ENCODE results near the gene METAP1D. TPM values are rescaled to one million over a fixed set of nuclear protein-coding genes. Genes with fewer than 3 reads are reported as not detected.
A peak's percentile ranks its signal among the peaks of the same experiment; 100 is the strongest.

Gene METAP1D
- total RNA-seq, 1 experiment from 2014 or later: 5.2 TPM

DNA sequence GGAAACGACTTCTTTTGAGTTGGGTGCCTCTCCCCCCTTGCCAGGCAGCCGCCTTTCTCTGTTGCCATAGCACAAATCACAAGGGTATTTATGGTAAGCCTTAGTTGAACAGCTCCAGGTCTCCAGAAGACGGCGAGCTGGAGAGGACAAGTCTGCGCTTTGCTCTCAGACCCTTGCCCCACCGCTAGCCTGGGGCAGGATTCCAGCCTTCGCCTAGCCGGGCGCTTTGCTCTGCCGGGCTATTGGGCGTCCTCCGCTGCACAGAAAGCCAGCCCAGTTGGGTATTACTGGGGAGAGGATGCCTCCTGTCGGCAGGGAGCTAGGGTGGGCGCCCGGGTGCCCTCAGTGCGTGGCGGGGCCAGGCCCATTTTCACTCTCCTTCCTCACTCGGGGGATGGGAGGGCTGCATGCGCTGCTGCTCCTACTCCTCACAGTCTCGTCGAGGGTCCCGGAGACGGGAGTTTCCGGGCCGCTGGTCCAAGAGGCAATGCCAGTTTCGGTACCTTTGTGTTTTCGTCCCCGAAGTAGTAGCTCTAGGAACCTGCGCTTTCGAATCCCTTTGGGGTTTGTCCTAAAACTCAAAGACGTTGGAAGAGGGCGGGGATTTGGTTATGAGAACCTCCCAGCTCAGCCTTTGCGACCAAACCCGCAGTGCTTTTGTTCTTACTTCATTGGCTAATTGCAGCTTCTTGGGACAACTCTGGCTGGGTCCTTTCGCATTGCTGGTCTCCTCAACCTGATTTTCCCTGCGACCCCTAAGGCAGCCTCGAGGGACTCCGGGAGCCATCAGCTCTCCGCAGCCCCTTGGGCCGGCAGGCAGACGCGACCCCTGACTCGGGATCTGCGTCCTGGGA, 106.6 kb downstream of the METAP1D start:
- Histone ChIP-seq H3K23me2 (ENCODE audit: insufficient read length, low read depth, low read length, poor library complexity, severe bottlenecking) (peaks cover 20% of the 10 kb centered on the region), H3K79me1 (ENCODE audit: insufficient read depth, low read depth, low read length, poor library complexity, severe bottlenecking) (no peaks in the 10 kb centered on the region), H2BK120ac (ENCODE audit: low read depth, low read length, poor library complexity, severe bottlenecking) (no peak overlapping the region), H3K18ac (ENCODE audit: insufficient read length, low read depth, low read length) (peak overlapping the region; percentile 12), H4K8ac (replicated peaks; ENCODE audit: insufficient read length, low read depth, low read length) (no peak overlapping the region), H3K14ac (ENCODE audit: insufficient read depth, low read length) (no peak overlapping the region), H3K9ac (ENCODE audit: extremely low read depth, insufficient read length, low read length) (no peak overlapping the region), H3K27ac (ENCODE audit: insufficient read length, low read depth, low read length) (no peak overlapping the region), H2AK5ac (ENCODE audit: insufficient read length, low read length) (no peak overlapping the region), H3K79me2 (ENCODE audit: insufficient read depth, low read length) (no peaks in the 10 kb centered on the region), H2BK15ac (ENCODE audit: low read depth, low read length) (no peak overlapping the region), H2BK5ac (ENCODE audit: insufficient read length, low read length) (no peak overlapping the region), H3K4ac (ENCODE audit: low read depth, low read length) (no peak overlapping the region), H3K56ac (ENCODE audit: insufficient read length, low read depth, low read length) (no peak overlapping the region), H3K4me2 (ENCODE audit: insufficient read depth, insufficient read length, low read length) (peak overlapping the region; percentile 45), H2AFZ (ENCODE audit: low read length) (peak overlapping the region; percentile 9), H3K27me3 (ENCODE audit: insufficient read depth, low read length) (peaks cover 75% of the 10 kb centered on the region), H4K20me1 (ENCODE audit: control insufficient read depth, insufficient read depth, insufficient read length) (no peaks in the 10 kb centered on the region), H4K5ac (ENCODE audit: insufficient read length, low read depth, low read length) (no peak overlapping the region), H3K4me1 (ENCODE audit: insufficient read depth, low read length) (no peaks in the 10 kb centered on the region; the same call in 1 of the 2 replicates), H2BK12ac (ENCODE audit: insufficient read length, low read depth, low read length) (no peak overlapping the region), H3T11ph (ENCODE audit: low read length) (no peak overlapping the region), H3K23ac (ENCODE audit: insufficient read length, low read depth, low read length) (no peak overlapping the region), H2BK20ac (ENCODE audit: low read depth, low read length, poor library complexity, severe bottlenecking) (no peak overlapping the region), H4K91ac (ENCODE audit: insufficient read length, low read depth, low read length) (no peak overlapping the region), H3K9me3 (ENCODE audit: control insufficient read depth, low read depth, low read length) (no peaks in the 10 kb centered on the region)
- peak; percentile 81 for DNase-seq
- H3K9me3 Mint-ChIP-seq: peaks cover 5 to 9% of the 10 kb centered on the region in 2 experiments; a peak in 4 of 5 replicates
- H3K27ac Mint-ChIP-seq: no peak overlapping the region
- TF ChIP-seq, protein P1, sequence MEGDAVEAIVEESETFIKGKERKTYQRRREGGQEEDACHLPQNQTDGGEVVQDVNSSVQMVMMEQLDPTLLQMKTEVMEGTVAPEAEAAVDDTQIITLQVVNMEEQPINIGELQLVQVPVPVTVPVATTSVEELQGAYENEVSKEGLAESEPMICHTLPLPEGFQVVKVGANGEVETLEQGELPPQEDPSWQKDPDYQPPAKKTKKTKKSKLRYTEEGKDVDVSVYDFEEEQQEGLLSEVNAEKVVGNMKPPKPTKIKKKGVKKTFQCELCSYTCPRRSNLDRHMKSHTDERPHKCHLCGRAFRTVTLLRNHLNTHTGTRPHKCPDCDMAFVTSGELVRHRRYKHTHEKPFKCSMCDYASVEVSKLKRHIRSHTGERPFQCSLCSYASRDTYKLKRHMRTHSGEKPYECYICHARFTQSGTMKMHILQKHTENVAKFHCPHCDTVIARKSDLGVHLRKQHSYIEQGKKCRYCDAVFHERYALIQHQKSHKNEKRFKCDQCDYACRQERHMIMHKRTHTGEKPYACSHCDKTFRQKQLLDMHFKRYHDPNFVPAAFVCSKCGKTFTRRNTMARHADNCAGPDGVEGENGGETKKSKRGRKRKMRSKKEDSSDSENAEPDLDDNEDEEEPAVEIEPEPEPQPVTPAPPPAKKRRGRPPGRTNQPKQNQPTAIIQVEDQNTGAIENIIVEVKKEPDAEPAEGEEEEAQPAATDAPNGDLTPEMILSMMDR (conservative IDR thresholded peaks at IDR 0.05): peak; percentile 69
- WGBS (ENCODE audit: extremely low coverage, insufficient read length, low lambda C conversion rate): no CpG with 5 or more reads among the region's 44 CpGs
- no peaks in the 10 kb centered on the region for H3K36me3 Mint-ChIP-seq (ENCODE audit: insufficient read depth in 1 of 3, low read depth in 3 of 3)
- peak overlapping the region; percentile 63 to 77 for H3K4me3 Mint-ChIP-seq
- peaks cover 87% of the 10 kb centered on the region for H3K27me3 Mint-ChIP-seq (ENCODE audit: low read depth)
- H3K4me1 Mint-ChIP-seq: peaks cover 35 to 55% of the 10 kb centered on the region in 2 experiments
